IPS-11a (cell line): ENCODE results near the gene PDE4D.
"Not testable (repeated sequence)": the region's sequence is repeated elsewhere in the genome, so short reads cannot be mapped to it uniquely, and the experiment has no call there.

Source experiments
- H3K4me3 ChIP-seq: one replicate; pipeline ENCODE4 v1.5.1; 2013; ENCODE audit warnings: low read depth, low read length, control low read depth

PDE4D gene

DNA sequence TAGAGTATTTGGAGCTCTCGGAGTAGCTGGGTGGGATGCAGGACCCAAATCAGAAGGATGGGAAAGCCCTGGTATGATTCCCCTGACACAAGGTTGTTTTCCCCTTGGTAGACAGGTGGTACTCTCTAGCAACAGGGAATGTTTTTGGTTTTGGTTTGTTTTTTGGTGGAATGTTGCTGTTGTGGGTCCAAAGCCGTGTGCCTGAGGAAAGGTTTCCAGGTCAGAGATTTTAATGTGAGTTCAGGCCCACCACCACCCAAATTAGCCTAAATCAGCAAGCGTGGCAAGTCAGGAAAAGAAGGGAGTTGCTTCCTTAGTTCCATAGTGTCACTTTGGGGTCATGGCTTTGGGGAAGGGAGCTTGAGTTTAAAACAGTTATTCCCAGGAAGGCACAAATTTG is 925.2 kb downstream of the PDE4D start:
- H3K4me3 ChIP-seq, result no peak overlapping the region

DNA sequence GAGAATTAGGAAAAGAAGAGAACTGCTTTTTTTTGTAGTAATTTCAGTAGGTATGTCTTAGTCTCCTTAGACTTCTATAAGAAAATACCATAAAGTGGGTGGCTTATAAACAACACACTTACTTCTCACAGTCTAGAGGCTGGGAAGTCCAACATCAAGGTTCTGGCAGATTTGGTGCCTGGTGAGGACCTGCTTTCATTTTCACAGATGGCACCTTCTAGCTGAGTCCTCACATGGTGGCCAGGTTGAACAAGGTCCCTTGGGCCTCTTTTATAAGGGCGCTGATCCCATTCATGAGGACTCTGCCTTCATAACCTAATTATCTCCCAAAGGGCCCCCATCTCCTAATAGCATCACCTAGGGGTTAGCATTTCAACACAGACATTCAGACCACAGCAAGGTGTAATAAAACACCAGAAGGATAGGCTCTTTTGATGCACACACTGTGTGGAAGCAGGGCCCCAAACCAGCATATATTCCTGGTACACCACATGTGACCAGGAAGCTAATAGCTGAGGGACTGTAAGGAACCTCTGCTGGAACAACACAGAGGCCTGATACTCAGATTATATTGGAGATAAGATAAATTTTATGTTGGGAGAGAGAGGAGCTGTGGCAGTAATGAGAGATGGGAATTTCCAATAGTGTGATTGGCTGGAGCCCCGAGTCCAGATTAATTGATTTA is 925.8 kb downstream of the PDE4D start:
- H3K4me3 ChIP-seq, result no peak overlapping the region

DNA sequence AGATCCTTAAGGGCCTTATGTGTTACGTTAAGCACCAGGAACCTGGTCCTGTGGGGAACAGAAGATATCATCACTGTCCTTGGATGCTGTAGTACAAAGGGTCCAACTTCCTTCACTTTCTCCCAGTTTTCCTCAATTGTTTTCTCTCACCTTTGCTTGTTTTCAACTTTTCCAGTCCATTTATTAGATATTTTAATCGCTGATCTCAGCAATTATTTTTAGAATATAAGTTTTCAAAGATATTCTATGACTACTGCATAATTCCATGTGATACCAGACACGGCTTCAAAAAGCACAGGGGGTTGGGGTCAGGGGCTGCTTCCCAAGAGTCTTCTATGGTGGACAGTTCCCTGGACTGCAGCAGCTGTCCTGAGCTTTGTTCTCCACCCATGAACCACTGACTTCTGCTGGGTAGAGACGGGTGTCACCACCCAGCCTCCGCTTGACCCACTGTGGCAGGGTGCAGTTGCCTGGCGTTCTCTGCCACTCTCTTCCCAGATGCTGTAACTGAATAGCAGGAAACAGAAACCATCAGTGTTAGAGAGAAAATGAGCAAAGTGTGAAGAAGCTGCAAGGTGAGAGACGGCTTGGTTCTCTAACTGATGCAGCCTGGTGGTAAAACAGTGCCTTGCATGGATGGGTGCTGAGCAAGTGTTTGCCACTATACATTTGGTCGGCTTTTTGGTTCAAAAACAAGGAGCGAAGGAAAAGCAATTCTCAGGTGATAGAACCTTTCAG is 927.7 kb downstream of the PDE4D start:
- H3K4me3 ChIP-seq, result no peak overlapping the region

DNA sequence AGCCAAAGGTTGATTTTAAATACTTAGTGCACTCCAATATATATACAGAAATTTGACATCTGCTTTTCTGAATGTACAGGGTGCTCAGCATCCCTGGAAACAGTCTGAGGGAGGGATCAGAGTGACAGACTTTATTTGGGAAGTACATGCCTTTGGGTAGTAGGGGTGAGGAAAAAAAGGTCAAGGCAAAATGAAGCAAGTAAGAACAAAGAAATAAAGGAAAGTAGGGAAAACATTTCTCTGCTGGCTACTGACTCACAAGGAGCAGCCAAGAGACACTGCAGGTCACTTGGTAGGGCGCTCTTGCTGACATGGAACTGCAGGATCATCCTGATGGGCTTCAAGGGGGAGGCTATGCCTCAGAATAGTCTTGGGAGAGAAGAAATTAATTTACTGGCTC is 929.7 kb downstream of the PDE4D start:
- no peak overlapping the region for H3K4me3 ChIP-seq

- no peak overlapping the region for H3K4me3 ChIP-seq
These were observed 930.2 kb downstream of the PDE4D start for GRCh38 chr5:58963361-58963760.

DNA sequence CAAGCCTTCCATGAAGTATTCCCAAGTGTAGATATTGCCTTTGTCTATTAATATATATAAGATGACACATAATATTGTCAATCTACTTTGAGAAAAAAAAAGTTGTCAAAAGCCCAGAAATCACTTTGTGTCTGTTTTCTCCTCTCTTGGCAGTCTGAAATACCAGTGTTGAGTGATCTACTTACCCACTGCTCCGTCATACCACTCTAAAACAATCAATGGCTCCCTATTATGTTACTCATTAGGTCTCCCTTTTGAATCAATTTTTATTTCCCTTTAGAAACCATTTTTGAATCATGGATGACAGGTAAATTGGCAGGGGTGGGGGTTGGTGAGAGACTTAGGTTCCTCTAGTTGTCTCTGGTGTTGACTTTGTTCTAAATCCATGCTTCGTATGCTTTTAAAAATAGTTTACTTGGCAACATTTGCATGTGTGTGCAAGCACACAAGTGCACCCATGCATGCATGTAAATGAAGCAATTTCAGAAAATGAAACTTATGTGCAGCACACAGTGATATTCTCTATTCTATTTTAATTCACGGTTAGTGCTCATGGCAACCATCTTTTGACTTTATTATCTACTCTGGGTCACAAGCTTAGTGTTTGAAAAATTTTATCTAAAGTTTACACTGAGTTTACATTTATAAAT is 931.8 kb downstream of the PDE4D start:
- H3K4me3 ChIP-seq, result no peak overlapping the region

- no peak overlapping the region for H3K4me3 ChIP-seq
These were observed 934.8 kb downstream of the PDE4D start for GRCh38 chr5:58958701-58959100.

DNA sequence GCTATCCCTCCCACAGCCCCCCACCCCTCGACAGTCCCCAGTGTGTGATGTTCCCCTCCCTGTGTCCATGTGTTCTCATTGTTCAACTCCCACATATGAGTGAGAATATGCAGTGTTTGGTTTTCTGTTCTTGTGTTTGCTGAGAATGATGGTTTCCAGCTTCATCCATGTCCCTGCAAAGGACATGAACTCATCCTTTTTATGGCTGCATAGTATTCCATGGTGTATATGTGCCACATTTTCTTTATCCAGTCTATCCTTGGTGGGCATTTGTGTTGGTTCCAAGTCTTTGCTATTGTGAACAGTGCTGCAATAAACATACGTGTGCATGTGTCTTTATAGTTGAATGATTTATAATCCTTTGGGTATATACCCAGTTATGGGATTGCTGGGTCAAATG is 940.3 kb downstream of the PDE4D start:
- H3K4me3 ChIP-seq, result not testable (repeated sequence)

- no peak overlapping the region for H3K4me3 ChIP-seq
These were observed 943.3 kb downstream of the PDE4D start for GRCh38 chr5:58950224-58950623.

DNA sequence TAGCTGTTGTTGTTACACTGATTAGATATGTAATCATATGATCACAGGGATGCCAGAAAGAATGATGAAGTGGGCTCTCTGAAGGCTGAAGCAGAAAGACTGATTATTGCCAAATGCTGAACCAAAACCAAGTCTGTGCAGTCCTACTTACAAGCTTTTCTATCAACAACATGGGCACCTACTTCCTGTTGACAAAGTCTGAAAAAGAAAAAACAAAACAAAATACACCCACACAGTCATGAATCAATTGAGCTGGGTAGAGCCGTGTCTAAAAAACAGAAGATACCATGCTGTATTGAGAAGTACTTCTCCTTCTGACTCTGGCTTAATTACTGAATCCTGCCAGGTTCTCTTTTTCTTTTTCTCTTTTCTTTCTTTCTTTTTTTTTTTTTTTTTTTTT is 947.3 kb downstream of the PDE4D start:
- H3K4me3 ChIP-seq, result no peak overlapping the region

DNA sequence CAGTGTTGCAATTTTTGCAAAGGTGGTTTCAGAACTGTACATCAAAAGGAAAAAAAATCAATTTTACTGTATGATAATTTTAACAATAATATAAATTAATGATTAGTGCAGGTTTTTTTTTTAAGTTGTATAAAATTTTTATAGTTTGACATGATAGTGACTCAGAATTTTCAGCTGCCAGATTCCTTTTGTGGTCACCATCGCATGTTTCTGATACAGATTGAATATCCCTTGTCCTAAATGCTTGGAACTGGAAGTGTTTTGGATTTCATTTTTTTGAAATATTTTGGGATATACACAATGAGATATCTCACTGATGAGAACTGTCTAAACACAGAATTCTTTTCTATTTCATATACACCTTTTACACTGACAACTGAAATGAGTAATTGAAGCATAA is 949.3 kb downstream of the PDE4D start:
- H3K4me3 ChIP-seq, result no peak overlapping the region

DNA sequence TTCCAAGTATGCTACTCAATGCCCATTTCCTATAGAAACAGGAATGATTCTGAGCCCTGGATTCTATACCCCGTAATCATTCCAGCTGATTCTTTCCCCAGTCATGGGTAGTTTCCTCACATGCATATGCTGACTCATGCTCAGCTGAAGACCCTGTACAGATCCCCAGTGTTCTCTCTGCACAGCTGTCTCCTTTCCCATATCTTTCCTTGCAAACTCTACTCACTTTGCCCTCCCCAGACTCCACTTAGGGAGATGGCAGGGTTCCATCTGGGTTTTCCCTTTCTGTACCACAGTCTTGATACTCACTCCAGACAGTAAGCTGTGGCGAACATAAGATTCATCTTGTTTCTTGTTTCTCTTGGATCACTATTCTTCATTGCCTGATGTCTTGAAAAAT is 953.1 kb downstream of the PDE4D start:
- H3K4me3 ChIP-seq, result no peak overlapping the region

- no peak overlapping the region for H3K4me3 ChIP-seq
These were observed 953.9 kb downstream of the PDE4D start for GRCh38 chr5:58939664-58940063.

DNA sequence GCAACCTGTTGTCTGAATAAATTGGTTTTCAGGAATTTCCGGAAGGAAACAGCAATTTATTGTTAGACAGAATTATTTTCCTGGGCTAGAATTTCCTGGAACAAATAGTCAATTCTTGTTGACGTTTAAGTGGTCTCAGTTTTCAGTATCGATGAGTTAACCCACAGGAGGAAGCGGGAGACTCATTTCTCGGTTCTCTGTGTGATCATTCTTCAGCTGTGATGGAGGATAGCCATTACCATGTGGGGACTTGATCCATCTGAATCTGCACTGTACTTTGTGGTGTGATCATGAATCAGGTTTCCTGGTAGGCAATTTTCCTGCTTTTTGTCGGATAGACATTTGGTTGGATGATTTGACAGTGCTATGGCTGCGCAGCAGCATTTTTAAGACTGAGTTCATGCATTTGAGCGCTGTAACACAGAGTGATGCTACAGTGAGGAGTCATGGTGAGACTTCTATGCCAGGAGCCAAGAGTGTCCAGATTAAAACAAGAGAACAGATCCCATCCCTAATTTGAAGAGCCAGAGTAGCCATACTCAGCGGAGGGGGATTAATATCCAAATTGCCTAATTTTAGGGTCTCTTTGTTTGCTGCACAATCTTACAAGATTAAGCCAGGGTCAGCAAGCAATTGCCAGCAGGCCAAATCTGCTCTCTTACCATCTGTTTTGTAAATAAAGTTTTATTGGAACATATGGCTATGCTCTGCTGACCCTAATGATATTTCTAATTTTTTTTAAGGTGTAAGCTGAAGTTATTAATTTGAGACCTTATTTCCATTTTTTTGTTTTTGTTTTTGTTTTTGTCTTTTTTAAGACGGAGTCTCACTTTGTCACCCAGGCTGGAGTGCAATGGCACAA is 954.7 kb downstream of the PDE4D start:
- H3K4me3 ChIP-seq, result no peak overlapping the region

DNA sequence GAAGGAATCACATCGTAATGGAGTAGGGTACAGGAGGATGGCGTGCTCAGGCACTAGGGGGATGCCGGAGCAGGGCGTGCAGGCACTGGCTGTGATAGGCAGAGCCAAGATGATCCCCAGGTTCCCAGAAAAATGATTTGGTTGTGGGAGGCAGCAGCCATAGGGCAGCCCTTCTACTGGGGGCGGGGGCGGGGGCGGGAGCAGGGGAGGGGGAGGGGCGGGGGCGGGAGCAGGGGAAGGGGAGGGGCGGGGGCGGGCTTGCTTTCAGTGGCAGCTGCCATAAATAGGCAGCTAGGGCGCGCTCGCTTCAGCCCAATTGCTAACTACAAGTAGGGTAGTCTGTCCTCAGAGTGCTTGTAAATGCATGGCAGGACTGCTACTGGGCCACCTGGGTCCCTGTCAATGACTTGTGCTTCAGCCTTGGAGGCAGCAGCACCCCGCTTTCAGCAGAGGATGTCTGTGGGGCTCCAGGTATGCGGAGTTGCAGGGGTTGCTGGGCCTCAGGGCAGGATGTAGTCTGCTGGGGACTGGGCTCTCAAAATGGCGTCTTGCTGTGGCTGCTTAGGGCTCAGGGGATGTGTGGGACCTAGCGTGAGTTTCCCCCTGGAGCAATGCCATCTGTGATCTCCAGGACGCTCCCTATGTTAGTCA is 956.4 kb downstream of the PDE4D start:
- H3K4me3 ChIP-seq, result no peak overlapping the region

GRCh38 chr5:58934629-58935097 is 958.9 kb downstream of the PDE4D start:
- no peak overlapping the region for H3K4me3 ChIP-seq

GRCh38 chr5:58933891-58934628 is 959.5 kb downstream of the PDE4D start:
- no peak overlapping the region for H3K4me3 ChIP-seq

DNA sequence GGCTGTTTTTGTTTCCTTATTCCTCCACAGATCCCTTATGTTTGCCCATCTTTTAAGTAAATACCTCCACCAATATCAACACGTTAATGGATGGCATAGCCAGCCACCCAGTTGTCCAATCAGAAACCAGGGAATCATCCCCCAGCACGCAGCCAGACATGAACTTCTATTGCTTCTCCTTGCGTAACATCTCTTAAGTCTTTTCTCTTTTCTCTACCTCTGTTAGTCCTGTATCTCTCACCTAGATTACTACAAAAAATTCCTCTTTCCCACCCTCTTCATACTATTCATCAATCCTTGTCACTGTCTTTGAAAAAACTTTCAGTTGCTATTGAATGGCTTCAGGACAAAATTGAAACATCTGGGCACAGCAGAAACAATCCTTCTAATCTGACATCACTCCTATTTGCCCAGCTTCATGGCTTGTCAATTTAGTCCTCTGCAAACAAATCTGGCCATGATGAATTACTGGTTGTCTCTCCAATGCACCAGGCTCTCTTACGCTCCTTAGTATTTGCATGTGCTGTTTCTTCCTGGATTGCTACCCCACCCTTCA is 961.4 kb downstream of the PDE4D start:
- no peak overlapping the region for H3K4me3 ChIP-seq

GRCh38 chr5:58930520-58930919 is 963.0 kb downstream of the PDE4D start:
- no peak overlapping the region for H3K4me3 ChIP-seq

- no peak overlapping the region for H3K4me3 ChIP-seq
These were observed 963.8 kb downstream of the PDE4D start for GRCh38 chr5:58929726-58930125.
